Fibroblast of lung (primary cell): ENCODE results near the gene FMNL2.

ENCODE experiments used
- EZH2 ChIP-seq: IDR thresholded peaks from 2 replicates; pipeline ENCODE4 v1.5.1; 2012; ENCODE audit warnings: low read length, control low read depth, mild to moderate bottlenecking; ENCODE audit errors: missing control alignments
- TF ChIP-seq, protein P1 (sequence below), 2 donors: IDR thresholded peaks in 1 of 2; conservative IDR thresholded peaks in 1 of 2; 1 replicate in 1 of 2; 2 replicates in 1 of 2; pipeline ENCODE4 v1.5.1; 2011 to 2012; ENCODE audit warnings: low read length in 2 of 2, control low read depth in 1 of 2, inconsistent platforms in 1 of 2, low read depth in 1 of 2, mild to moderate bottlenecking in 1 of 2

GRCh38 chr2:152336854-152337510 is 2.0 kb downstream of the FMNL2 start:
- TF ChIP-seq, protein P1, sequence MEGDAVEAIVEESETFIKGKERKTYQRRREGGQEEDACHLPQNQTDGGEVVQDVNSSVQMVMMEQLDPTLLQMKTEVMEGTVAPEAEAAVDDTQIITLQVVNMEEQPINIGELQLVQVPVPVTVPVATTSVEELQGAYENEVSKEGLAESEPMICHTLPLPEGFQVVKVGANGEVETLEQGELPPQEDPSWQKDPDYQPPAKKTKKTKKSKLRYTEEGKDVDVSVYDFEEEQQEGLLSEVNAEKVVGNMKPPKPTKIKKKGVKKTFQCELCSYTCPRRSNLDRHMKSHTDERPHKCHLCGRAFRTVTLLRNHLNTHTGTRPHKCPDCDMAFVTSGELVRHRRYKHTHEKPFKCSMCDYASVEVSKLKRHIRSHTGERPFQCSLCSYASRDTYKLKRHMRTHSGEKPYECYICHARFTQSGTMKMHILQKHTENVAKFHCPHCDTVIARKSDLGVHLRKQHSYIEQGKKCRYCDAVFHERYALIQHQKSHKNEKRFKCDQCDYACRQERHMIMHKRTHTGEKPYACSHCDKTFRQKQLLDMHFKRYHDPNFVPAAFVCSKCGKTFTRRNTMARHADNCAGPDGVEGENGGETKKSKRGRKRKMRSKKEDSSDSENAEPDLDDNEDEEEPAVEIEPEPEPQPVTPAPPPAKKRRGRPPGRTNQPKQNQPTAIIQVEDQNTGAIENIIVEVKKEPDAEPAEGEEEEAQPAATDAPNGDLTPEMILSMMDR (conservative IDR thresholded peaks at IDR 0.05 in 1 of 2, IDR thresholded peaks at IDR 0.05 in 1 of 2; ENCODE audit: low read depth in 1 of 2, low read length in 2 of 2) = no peak
- TF ChIP-seq EZH2 = no peak
